Activated naive CD4-positive, alpha-beta T cell treated with anti-CD3 and anti-CD28 coated beads, Interleukin-2, amount 50 U/mL, for 72 hours (primary cell): ENCODE measurements around the gene FAM193A. TPM values are rescaled to one million over a fixed set of nuclear protein-coding genes. Genes with fewer than 3 reads are reported as not detected.
A peak's percentile ranks its signal among the peaks of the same experiment; 100 is the strongest.
"Not testable (repeated sequence)": the region's sequence is repeated elsewhere in the genome, so short reads cannot be mapped to it uniquely, and the experiment has no call there.

Experiments
- ATAC-seq, 2 donors: fragments of 150-1000 bp; cut with Tn5 transposase; 2 replicates each; pipeline ENCODE4 v1.10.0; 2021; ENCODE audit warnings: mild to moderate bottlenecking in 2 of 2, moderate library complexity in 2 of 2
- DNase-seq, 2 donors: peaks; one replicate each; pipeline ENCODE4 v3.0.0; 2021 to 2022; ENCODE audit warnings: low spot score in 2 of 2
- H3K27ac Mint-ChIP-seq, 2 donors: one replicate each; pipeline ENCODE4 v1.8.0; 2022; ENCODE audit warnings: mild to moderate bottlenecking in 2 of 2, mixed read lengths in 2 of 2
- H3K36me3 Mint-ChIP-seq, 2 donors: one replicate each; pipeline ENCODE4 v1.8.0; 2022; ENCODE audit warnings: mixed read lengths in 2 of 2
- H3K9me3 Mint-ChIP-seq, 2 donors: one replicate each; pipeline ENCODE4 v1.8.0; 2022; ENCODE audit warnings: mixed read lengths in 2 of 2
- total RNA-seq, 2 donors: library from RNA; stranded (reverse); gene quantifications; one replicate each; pipeline ENCODE4 v1.2.3, GENCODE V29; 2022

FAM193A gene
- total RNA-seq, 2 donors from 2014 or later, result 31.0 to 32.4 TPM

- Mint-ChIP-seq H3K9me3 (no peaks in the 10 kb centered on the region), H3K27ac (no peak overlapping the region), H3K36me3 (peaks cover 0 to 10% of the 10 kb centered on the region in 2 donors)
- DNase-seq (no peak), ATAC-seq (no peak)
Measured at GRCh38 chr4:2765832-2766526, 229.5 kb downstream of the FAM193A start.

GRCh38 chr4:2767046-2767704, 230.7 kb downstream of the FAM193A start:
- Mint-ChIP-seq H3K9me3 (no peaks in the 10 kb centered on the region), H3K27ac (no peak overlapping the region), H3K36me3 (peaks cover 0 to 10% of the 10 kb centered on the region in 2 donors)
- no peak for ATAC-seq
- no peak for DNase-seq

- H3K36me3 Mint-ChIP-seq, result peaks cover 0 to 10% of the 10 kb centered on the region in 2 donors
- no peaks in the 10 kb centered on the region for H3K9me3 Mint-ChIP-seq
- DNase-seq (no peak), ATAC-seq (no peak)
- H3K27ac Mint-ChIP-seq, result no peak overlapping the region
Measured at GRCh38 chr4:2767705-2768074, 231.2 kb downstream of the FAM193A start.

GRCh38 chr4:2768124-2768523, 231.7 kb downstream of the FAM193A start:
- no peak for ATAC-seq
- DNase-seq, result no peak
- Mint-ChIP-seq H3K9me3 (no peaks in the 10 kb centered on the region), H3K27ac (no peak overlapping the region), H3K36me3 (peaks cover 0 to 10% of the 10 kb centered on the region in 2 donors)

GRCh38 chr4:2768921-2769336, 232.5 kb downstream of the FAM193A start:
- DNase-seq, result no peak
- ATAC-seq, result no peak
- Mint-ChIP-seq H3K27ac (no peak overlapping the region), H3K9me3 (no peaks in the 10 kb centered on the region), H3K36me3 (peaks cover 0 to 10% of the 10 kb centered on the region in 2 donors)

- peaks cover 0 to 10% of the 10 kb centered on the region in 2 donors for H3K36me3 Mint-ChIP-seq
- ATAC-seq, result peak; percentile 35 to 45
- no peak for DNase-seq
- peak overlapping the region; percentile 12 to 80 for H3K27ac Mint-ChIP-seq
- H3K9me3 Mint-ChIP-seq, result no peaks in the 10 kb centered on the region
Measured at GRCh38 chr4:2771264-2771663, 234.8 kb downstream of the FAM193A start.

GRCh38 chr4:2780643-2781042, 244.2 kb downstream of the FAM193A start:
- ATAC-seq, H3K27ac Mint-ChIP-seq, DNase-seq: not testable (repeated sequence)
- Mint-ChIP-seq H3K36me3 (peaks cover 0 to 19% of the 10 kb centered on the region in 2 donors), H3K9me3 (peaks cover 0 to 14% of the 10 kb centered on the region in 2 donors)

GRCh38 chr4:2781911-2782310, 245.5 kb downstream of the FAM193A start:
- DNase-seq, result no peak
- peaks cover 0 to 14% of the 10 kb centered on the region in 2 donors for H3K9me3 Mint-ChIP-seq
- H3K36me3 Mint-ChIP-seq, result peaks cover 0 to 19% of the 10 kb centered on the region in 2 donors
- no peak overlapping the region for H3K27ac Mint-ChIP-seq
- ATAC-seq, result no peak

Other genes starting within 250 kb of the FAM193A start
- gene ZFYVE28, start 118.0 kb upstream of the FAM193A start, total RNA-seq, result 1 to 10 TPM; 2.7 to 9.9 TPM
- not detected for gene CFAP99, start 117.7 kb upstream of the FAM193A start, total RNA-seq
- gene RNF4, start 67.5 kb upstream of the FAM193A start, total RNA-seq, result 10 to 100 TPM; 76.0 to 91.1 TPM
- gene TNIP2, start 219.7 kb downstream of the FAM193A start, total RNA-seq, result 10 to 100 TPM; 48.9 to 75.5 TPM